Activated CD4-positive, alpha-beta T cell treated with anti-CD3 and anti-CD28 coated beads, Interleukin-2, amount 10 ng/mL, durations not matched to agents 7 days and 5 days (primary cell): ENCODE results near the gene GATA5. TPM values are rescaled to one million over a fixed set of nuclear protein-coding genes. Genes with fewer than 3 reads are reported as not detected.

ENCODE experiments used
- CTCF ChIA-PET: fragments of 350-600 bp; sonication (Branson Sonifier 250); formaldehyde crosslinking; loops from one replicate; lab custom pipeline; 2021; ENCODE audit warnings: antibody characterized with exemption; lab: Charles Lee
- POLR2A ChIA-PET: fragments of 350-600 bp; sonication (Branson Sonifier 250); formaldehyde crosslinking; loops from one replicate; lab custom pipeline; 2021; ENCODE audit warnings: antibody characterized with exemption; lab: Charles Lee
- DNase-seq: peaks from one replicate; pipeline ENCODE4 v3.0.0-alpha.2; 2020
- H3K27ac Mint-ChIP-seq: one replicate; pipeline ENCODE4 v1.8.0; 2021; ENCODE audit warnings: mild to moderate bottlenecking, moderate library complexity, mixed read lengths
- H3K27me3 Mint-ChIP-seq: one replicate; pipeline ENCODE4 v1.8.0; 2021; ENCODE audit warnings: mixed read lengths
- H3K36me3 Mint-ChIP-seq: one replicate; pipeline ENCODE4 v1.8.0; 2021; ENCODE audit warnings: low read depth, mixed read lengths
- H3K4me1 Mint-ChIP-seq: one replicate; pipeline ENCODE4 v1.8.0; 2021; ENCODE audit warnings: mixed read lengths
- H3K4me3 Mint-ChIP-seq: one replicate; pipeline ENCODE4 v1.8.0; 2021; ENCODE audit warnings: mild to moderate bottlenecking, moderate library complexity, mixed read lengths
- H3K9me3 Mint-ChIP-seq: one replicate; pipeline ENCODE4 v1.8.0; 2021; ENCODE audit warnings: mixed read lengths
- total RNA-seq, 2 experiments: library from RNA; stranded (reverse); gene quantifications; one replicate each; pipeline ENCODE4 v1.2.3, GENCODE V29; 2021

The GATA5 gene
- total RNA-seq, 2 experiments from 2014 or later = not detected

GRCh38 chr20:62501801-62502495 lies 26.2 kb upstream of the GATA5 start:
- Mint-ChIP-seq H3K4me3 (no peak overlapping the region), H3K36me3 (no peaks in the 10 kb centered on the region), H3K27me3 (no peaks in the 10 kb centered on the region), H3K27ac (peak overlapping the region; percentile 67), H3K4me1 (peaks cover 25% of the 10 kb centered on the region), H3K9me3 (no peaks in the 10 kb centered on the region)
- peak; percentile 47 for DNase-seq
- ChIA-PET CTCF (no interaction called here), POLR2A (no interaction called here)

DNA sequence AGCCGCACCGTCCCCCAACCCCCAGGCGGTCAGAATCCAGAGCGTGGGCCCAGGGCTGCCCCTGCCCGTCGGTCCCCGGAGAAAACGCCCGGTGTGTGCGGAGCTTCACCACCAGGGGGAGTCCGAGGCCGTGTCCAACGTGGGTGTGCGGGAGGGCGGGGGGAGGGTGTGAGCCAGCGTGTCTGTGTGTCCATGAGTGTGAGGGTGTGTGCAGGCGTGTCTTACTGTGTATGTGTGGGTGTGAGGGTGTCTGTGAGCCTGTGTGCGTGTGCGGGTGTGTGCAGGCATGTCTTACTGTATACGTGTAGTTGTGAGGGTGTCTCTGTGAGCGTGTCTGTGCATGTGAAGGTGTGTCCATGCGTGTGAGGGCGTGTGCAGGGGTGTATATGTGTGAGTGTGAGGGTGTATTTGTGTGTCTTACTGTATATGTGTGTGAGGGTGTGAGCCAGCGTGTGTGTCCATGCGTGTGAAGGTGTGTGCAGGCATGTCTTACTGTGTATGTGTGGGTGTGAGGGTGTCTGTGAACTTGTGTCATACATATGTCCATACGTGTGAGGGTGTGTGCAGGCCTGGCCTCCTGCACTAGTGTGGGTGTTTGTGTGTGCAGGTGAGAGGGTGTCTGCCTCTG lies 24.6 kb upstream of the GATA5 start:
- no peaks in the 10 kb centered on the region for H3K36me3 Mint-ChIP-seq
- no peaks in the 10 kb centered on the region for H3K27me3 Mint-ChIP-seq
- POLR2A ChIA-PET = interaction anchor here (0.6 kb wide), 2 partner anchors 308 to 1417 kb away, joined by 4 to 5 read pairs; no protein-coding TSS in a partner anchor
- CTCF ChIA-PET = interaction anchor here (0.6 to 1.6 kb wide), 19 partner anchors 12 to 395 kb away, joined by 3 to 10 read pairs (median 4); partner anchors contain the start of gene TCFL5
- no peaks in the 10 kb centered on the region for H3K9me3 Mint-ChIP-seq
- DNase-seq = peak; percentile 84
- H3K27ac Mint-ChIP-seq = peak overlapping the region; percentile 67
- peaks cover 25% of the 10 kb centered on the region for H3K4me1 Mint-ChIP-seq
- no peak overlapping the region for H3K4me3 Mint-ChIP-seq

DNA sequence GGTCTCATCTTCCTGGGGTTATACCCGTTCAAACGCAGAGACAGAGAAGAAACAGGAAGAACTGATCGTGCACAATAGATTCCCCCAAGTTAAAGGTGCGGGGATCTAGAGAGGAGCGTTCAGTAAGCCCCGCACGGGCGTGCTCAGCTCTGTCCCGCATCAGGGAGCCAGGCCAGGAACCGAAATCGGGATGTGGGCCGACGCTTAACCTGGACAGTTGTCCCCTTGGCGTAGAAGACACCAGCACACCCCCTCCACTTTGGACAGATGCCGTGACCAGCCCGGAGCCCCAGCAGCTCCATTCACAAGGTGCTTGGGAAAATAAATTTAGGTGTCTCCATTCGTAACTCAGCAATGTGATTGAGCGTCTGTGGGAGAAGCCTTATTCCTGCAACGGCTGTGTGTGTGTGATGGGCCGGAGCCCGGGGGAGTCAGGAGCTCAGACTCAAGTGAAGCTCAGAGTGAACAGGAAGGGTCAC lies 24.0 kb upstream of the GATA5 start:
- no peaks in the 10 kb centered on the region for H3K36me3 Mint-ChIP-seq
- H3K27me3 Mint-ChIP-seq = no peaks in the 10 kb centered on the region
- H3K4me3 Mint-ChIP-seq = no peak overlapping the region
- no peak overlapping the region for H3K27ac Mint-ChIP-seq
- DNase-seq = no peak
- POLR2A ChIA-PET = interaction anchor here (0.6 kb wide), 2 partner anchors 308 to 1418 kb away, joined by 4 to 5 read pairs; no protein-coding TSS in a partner anchor
- H3K9me3 Mint-ChIP-seq = no peaks in the 10 kb centered on the region
- CTCF ChIA-PET = interaction anchor here (0.6 to 1.6 kb wide), 19 partner anchors 12 to 395 kb away, joined by 3 to 10 read pairs (median 4); partner anchors contain the start of gene TCFL5
- H3K4me1 Mint-ChIP-seq = peaks cover 25% of the 10 kb centered on the region

DNA sequence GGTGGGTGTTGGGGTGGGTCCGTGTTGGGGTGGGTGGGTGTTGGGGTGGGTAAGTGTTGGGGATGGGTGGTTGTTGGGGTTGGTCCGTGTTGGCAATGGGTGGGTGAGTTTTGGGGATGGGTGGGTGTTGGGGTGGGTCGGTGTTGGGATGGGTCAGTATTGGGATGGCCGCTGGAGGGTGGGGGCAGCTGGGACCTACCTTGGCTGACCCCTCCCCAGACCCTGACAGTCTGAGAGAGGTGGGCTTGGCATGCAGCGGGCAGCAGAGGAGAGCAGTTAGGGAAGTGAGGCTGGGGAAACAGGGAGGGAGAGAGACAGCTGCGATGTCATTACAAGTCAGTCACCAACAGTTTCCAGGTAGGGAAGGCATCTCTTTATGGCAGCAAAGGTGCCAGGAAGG lies 23.1 kb upstream of the GATA5 start:
- ChIA-PET POLR2A (no interaction called here), CTCF (interaction anchor here (1.1 to 1.6 kb wide), 7 partner anchors 13 to 363 kb away, joined by 3 to 9 read pairs (median 4); partner anchors contain the start of gene TCFL5)
- H3K4me1 Mint-ChIP-seq = peaks cover 25% of the 10 kb centered on the region
- H3K4me3 Mint-ChIP-seq = no peak overlapping the region
- H3K36me3 Mint-ChIP-seq = no peaks in the 10 kb centered on the region
- H3K27ac Mint-ChIP-seq = no peak overlapping the region
- H3K9me3 Mint-ChIP-seq = no peaks in the 10 kb centered on the region
- no peak for DNase-seq
- H3K27me3 Mint-ChIP-seq = no peaks in the 10 kb centered on the region

DNA sequence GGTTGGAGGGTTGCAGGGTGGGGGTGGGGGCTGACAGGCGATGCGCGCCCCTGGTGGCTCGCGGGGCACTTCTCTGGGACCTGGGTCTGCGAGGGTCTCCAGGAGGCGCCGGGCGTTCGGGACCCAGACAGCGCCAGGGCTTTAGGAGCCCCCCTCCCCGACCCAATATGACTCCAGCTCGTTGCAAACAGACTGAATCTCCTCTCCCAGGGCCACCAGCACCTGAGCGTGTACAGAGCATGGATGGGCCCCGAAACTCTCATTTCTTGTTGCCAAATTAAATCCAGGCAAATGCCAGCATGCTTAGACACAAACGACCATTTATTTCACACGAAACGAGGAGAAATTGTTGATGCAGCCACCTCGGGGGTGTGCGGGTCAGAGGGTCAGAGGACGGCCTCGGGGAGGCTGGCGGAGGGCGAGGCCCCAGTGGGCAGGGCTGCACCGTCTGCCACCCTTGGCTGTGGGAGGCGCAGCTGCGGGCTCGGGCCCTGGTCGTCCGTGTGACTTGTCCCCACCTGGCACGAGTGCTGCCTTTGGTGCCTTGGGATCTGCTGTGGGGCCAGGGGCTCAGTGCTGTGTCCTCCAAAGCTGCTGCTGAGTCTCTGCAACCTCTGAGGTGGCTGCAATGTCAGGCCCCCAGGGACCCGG lies 20.9 kb upstream of the GATA5 start:
- no peak overlapping the region for H3K4me3 Mint-ChIP-seq
- ChIA-PET POLR2A (no interaction called here), CTCF (interaction anchor here (0.7 to 1.0 kb wide), 2 partner anchors 33 to 120 kb away, joined by 3 read pairs; no protein-coding TSS in a partner anchor)
- H3K36me3 Mint-ChIP-seq = no peaks in the 10 kb centered on the region
- peaks cover 15% of the 10 kb centered on the region for H3K4me1 Mint-ChIP-seq
- H3K9me3 Mint-ChIP-seq = no peaks in the 10 kb centered on the region
- H3K27ac Mint-ChIP-seq = peak overlapping the region; percentile 41
- peak; percentile 22 for DNase-seq
- H3K27me3 Mint-ChIP-seq = no peaks in the 10 kb centered on the region

DNA sequence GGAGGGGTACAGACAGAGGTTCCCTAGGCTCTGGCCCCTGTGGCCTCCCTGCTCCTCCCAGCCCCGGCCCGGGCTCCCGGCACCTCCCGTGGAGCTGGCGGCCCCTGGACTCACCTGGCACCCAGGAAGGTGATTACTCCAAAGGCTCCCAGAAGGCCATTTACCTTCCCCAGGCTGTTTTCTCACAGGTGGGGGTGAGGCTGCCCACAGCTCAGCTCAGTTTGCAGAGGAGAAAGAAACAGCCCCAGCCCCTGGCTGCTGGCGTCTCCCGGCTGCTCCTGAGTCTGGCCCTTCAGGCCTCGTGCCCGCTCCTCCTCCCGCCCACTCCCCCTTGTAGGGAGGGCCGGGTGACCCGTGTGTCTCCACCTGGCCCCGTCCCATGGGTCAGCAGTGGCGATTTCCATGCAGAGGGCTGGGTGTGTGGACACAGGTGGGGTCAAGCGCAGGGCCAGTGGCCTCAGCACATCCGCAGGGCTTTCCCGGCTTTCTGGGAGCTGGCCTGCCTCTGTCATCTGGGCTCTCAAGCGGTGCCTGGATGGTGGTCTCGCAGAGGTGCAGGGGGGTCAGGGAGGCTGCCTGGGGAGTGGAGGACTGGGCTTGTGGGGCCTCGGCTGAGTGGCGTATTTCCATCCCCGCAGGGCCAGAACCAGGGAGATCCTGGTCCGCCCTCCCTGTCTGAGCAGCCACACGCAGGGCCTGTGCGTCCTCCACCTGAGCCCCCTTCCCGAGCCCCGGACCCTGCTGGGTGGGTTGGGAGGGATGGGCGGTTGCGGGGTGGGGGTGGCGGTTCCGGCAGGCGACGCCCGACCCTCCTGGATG lies 20.2 kb upstream of the GATA5 start:
- Mint-ChIP-seq H3K4me3 (no peak overlapping the region), H3K27me3 (no peaks in the 10 kb centered on the region), H3K36me3 (no peaks in the 10 kb centered on the region), H3K9me3 (no peaks in the 10 kb centered on the region), H3K4me1 (peaks cover 9% of the 10 kb centered on the region), H3K27ac (no peak overlapping the region)
- POLR2A ChIA-PET = no interaction called here
- no peak for DNase-seq
- CTCF ChIA-PET = interaction anchor here (1.0 kb wide), 1 partner anchor 32 kb away, joined by 3 read pairs; no protein-coding TSS in a partner anchor

- Mint-ChIP-seq H3K4me1 (peaks cover 2% of the 10 kb centered on the region), H3K9me3 (no peaks in the 10 kb centered on the region), H3K27me3 (no peaks in the 10 kb centered on the region), H3K36me3 (no peaks in the 10 kb centered on the region), H3K27ac (no peak overlapping the region), H3K4me3 (no peak overlapping the region)
- ChIA-PET POLR2A (no interaction called here), CTCF (interaction anchor here (1.2 kb wide), 1 partner anchor 24 kb away, joined by 3 read pairs; no protein-coding TSS in a partner anchor)
- DNase-seq = no peak
Measured at GRCh38 chr20:62494980-62495748, 19.4 kb upstream of the GATA5 start.

DNA sequence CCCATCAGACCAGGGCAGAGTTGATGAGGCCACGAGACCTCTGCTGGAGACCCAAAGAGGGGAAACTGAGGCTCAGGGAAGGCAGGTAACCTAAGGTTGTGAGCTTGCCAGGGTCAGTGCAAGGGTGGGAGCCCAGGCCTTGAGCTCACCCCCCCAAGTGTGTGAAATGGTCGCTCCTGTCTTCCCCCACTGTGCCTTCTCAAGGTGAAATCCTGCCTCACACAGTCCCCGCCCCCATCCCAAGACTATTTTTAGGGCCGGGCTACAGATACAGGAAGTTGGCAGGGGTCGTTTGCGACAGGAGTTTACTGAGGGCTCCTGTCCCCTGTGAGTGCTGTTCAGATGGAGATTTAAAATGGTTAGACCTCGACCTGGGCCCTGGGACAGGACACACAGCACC lies 18.7 kb upstream of the GATA5 start:
- H3K4me1 Mint-ChIP-seq = no peaks in the 10 kb centered on the region
- no peak overlapping the region for H3K4me3 Mint-ChIP-seq
- DNase-seq = no peak
- H3K27me3 Mint-ChIP-seq = no peaks in the 10 kb centered on the region
- H3K9me3 Mint-ChIP-seq = no peaks in the 10 kb centered on the region
- no peaks in the 10 kb centered on the region for H3K36me3 Mint-ChIP-seq
- CTCF ChIA-PET = interaction anchor here (0.5 to 1.5 kb wide), 3 partner anchors 23 to 470 kb away, joined by 3 to 4 read pairs (median 4); no protein-coding TSS in a partner anchor
- POLR2A ChIA-PET = no interaction called here
- H3K27ac Mint-ChIP-seq = no peak overlapping the region

GRCh38 chr20:62493886-62494285 lies 18.1 kb upstream of the GATA5 start:
- no peaks in the 10 kb centered on the region for H3K27me3 Mint-ChIP-seq
- H3K4me3 Mint-ChIP-seq = no peak overlapping the region
- DNase-seq = no peak
- ChIA-PET POLR2A (no interaction called here), CTCF (interaction anchor here (1.2 to 1.5 kb wide), 2 partner anchors 23 to 123 kb away, joined by 3 to 4 read pairs; no protein-coding TSS in a partner anchor)
- H3K4me1 Mint-ChIP-seq = no peaks in the 10 kb centered on the region
- no peaks in the 10 kb centered on the region for H3K36me3 Mint-ChIP-seq
- no peaks in the 10 kb centered on the region for H3K9me3 Mint-ChIP-seq
- no peak overlapping the region for H3K27ac Mint-ChIP-seq

DNA sequence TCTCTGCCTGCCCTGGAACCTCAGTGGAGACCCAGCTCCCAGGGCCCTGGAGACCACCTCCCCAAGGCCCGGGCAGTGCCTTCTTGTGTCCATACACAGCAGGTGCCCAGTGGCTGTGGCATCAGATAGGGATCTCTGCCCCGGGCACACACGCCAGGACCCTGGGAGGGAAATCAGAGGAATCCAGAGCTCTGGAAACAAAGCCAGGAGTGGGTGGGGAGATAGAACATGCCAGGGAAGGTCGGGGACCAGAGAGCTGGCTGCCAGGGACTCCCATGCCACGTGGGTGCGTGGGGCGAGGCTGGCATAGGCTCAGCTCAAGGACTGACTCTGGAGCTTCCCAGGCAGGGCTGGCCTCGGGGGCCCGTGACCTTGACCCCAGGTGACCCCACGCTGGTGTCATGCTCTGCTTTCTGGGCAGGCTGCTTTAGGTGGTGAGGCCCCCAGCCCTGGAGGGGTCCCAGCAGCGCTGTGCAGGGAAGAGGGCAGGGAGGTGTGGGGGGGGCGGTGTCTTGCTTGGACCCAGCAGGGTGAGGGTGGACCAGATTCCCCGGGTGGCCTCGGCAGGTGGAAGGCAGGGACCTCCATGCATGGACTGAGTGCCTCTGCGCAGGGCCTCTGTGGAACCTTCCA lies 17.6 kb upstream of the GATA5 start:
- Mint-ChIP-seq H3K36me3 (no peaks in the 10 kb centered on the region), H3K27ac (no peak overlapping the region), H3K9me3 (no peaks in the 10 kb centered on the region), H3K4me3 (no peak overlapping the region), H3K4me1 (no peaks in the 10 kb centered on the region), H3K27me3 (no peaks in the 10 kb centered on the region)
- ChIA-PET CTCF (interaction anchor here (1.5 kb wide), 1 partner anchor 123 kb away, joined by 4 read pairs; no protein-coding TSS in a partner anchor), POLR2A (no interaction called here)
- no peak for DNase-seq

DNA sequence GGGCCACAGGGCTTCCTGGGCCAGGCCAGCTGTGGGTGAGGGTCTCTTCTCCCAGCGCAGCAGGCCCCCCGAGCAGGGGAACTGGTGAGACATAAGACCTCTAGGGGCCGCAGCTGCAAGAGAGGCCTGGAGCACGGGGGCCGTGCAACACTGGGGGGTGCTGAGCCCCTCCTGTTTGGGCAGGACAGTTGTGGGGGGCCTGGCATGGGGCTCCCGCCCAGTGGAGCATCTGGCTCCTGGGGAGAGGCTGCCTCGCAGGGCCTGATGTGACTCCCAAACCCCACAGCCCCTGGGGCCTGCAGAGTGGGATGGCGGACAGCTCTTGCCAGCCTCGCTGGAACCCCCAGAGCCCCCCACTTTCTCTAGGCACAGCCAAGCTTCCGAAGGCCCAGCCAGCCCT lies 16.9 kb upstream of the GATA5 start:
- H3K4me1 Mint-ChIP-seq = no peaks in the 10 kb centered on the region
- DNase-seq = no peak
- no peaks in the 10 kb centered on the region for H3K9me3 Mint-ChIP-seq
- no peaks in the 10 kb centered on the region for H3K27me3 Mint-ChIP-seq
- no peaks in the 10 kb centered on the region for H3K36me3 Mint-ChIP-seq
- no peak overlapping the region for H3K4me3 Mint-ChIP-seq
- ChIA-PET POLR2A (no interaction called here), CTCF (no interaction called here)
- no peak overlapping the region for H3K27ac Mint-ChIP-seq
